MM.1S (cell line): ENCODE results near the gene ARAP3.

Experiments used
- CTCF ChIP-seq: fragments of 300-600 bp; sonication (generic); IDR thresholded peaks from 2 replicates; pipeline ENCODE4 v1.5.1; 2016; ENCODE audit warnings: antibody characterized with exemption, low read length, mixed read lengths
- EZH2phosphoT487 ChIP-seq: fragments of 300-600 bp; sonication (generic); IDR thresholded peaks from 2 replicates; pipeline ENCODE4 v1.6.1; 2018; ENCODE audit warnings: antibody characterized with exemption, low read length

GRCh38 chr5:141680178-141680577 is 1.9 kb downstream of the ARAP3 start:
- TF ChIP-seq CTCF: no peak
- TF ChIP-seq EZH2phosphoT487: no peak
